GM10266 (cell line): ENCODE data around the gene ADK.
"Not testable (repeated sequence)": the region's sequence is repeated elsewhere in the genome, so short reads cannot be mapped to it uniquely, and the experiment has no call there.

Source experiments
- DNase-seq: peaks from one replicate; pipeline ENCODE4 v3.0.0; 2012; ENCODE audit errors: extremely low spot score
- TF ChIP-seq, protein P1 (sequence below): IDR thresholded peaks from 2 replicates; pipeline ENCODE4 v1.5.1; 2012; ENCODE audit warnings: mild to moderate bottlenecking, low read depth; ENCODE audit not compliant: control insufficient read depth, insufficient read depth; ENCODE audit errors: missing control alignments

ADK gene

DNA sequence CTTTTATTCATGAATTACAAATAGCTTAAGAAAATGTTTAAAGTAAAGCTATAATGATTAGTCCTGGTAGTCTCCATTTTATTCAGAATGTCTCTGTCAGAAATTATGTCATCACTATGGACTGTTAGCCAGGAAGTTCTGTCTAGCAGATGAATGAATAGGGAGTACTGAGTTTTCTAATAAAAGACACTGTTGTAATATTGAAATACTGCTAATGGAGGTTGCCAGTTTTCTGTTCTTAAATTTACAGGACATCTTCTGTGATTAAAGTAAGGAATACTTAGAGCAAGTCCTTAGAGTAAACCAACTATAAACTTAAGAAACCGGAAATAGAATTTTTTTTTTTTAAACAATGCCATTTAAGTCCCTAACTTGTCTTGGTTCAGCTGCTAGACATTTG, 309.8 kb downstream of the ADK start:
- TF ChIP-seq, protein P1, sequence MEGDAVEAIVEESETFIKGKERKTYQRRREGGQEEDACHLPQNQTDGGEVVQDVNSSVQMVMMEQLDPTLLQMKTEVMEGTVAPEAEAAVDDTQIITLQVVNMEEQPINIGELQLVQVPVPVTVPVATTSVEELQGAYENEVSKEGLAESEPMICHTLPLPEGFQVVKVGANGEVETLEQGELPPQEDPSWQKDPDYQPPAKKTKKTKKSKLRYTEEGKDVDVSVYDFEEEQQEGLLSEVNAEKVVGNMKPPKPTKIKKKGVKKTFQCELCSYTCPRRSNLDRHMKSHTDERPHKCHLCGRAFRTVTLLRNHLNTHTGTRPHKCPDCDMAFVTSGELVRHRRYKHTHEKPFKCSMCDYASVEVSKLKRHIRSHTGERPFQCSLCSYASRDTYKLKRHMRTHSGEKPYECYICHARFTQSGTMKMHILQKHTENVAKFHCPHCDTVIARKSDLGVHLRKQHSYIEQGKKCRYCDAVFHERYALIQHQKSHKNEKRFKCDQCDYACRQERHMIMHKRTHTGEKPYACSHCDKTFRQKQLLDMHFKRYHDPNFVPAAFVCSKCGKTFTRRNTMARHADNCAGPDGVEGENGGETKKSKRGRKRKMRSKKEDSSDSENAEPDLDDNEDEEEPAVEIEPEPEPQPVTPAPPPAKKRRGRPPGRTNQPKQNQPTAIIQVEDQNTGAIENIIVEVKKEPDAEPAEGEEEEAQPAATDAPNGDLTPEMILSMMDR, result no peak
- DNase-seq, result no peak

DNA sequence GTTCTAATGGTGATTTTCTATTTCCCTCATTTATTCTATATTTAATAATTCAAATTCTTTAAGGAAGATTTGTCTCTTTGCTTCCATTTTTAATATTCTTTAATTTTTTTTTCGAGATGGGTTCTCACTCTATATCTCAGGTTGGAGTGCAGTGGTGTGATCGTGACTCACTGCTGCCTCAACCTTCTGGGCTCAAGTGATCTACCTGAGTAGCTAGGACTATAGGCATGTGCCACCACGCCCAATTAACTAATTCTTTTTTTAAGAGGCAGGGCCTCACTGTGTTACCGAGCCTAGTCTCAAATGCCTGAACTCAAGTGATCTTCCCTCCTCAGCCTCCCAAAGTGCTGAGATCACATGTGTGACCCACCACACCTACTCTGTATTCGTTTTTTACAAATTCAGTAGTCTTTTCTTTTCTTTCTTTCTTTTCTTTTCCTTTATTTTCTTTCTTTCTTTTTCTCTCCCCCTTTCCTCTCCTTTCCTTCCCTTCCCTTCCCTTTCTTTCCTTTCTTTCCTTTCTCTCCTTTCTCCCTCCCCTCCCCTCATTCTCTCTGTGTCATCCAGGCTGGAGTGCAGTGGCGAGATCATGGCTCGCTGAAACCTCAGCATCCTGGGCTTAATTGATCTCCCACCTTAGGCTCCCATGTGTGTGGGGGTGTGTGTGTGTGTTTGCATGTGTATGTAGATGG, 323.1 kb downstream of the ADK start:
- TF ChIP-seq, protein P1, result no peak
- no peak for DNase-seq

DNA sequence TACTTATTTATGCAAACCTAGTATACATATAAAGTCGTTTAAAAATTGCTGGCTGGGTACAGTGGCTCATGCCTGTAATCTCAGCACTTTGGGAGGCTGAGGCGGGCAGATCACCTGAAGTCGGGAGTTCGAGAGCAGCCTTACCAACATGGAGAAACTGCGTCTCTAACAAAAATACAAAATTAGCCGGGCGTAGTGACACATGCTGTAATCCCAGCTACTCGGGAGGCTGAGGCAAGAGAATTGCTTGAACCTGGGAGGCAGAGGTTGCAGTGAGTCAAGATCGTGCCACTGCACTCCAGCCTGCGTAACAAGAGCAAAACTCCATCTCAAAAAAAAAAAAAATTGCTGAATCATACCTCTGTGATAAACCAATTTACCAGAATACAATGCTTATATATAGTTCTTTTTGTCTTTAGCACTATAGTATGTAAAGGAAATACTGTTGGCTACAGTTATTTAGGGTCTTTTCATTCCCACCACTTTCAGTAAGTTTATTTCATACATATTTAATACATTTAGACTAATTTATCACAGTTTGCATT, 325.2 kb downstream of the ADK start:
- DNase-seq, result not testable (repeated sequence)

DNA sequence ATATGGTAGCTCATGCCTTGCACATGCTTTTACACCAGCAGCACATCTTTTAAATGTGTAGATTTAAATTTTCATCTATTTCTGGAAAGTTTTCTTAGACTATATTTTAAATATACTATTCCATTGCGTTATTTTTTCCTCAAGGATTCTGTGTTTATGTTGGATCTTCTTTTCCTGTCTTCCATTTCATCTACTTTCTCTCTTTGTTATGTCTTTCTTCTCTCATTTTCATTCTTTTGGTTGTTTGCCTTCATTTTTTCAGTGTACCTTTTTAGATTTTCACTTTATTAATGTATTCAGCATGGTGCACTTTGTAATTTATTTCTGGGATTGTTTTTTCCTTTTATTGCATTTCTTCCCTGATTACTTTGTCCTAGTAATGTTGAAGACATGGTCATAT, 329.8 kb downstream of the ADK start:
- TF ChIP-seq, protein P1, result no peak
- no peak for DNase-seq

DNA sequence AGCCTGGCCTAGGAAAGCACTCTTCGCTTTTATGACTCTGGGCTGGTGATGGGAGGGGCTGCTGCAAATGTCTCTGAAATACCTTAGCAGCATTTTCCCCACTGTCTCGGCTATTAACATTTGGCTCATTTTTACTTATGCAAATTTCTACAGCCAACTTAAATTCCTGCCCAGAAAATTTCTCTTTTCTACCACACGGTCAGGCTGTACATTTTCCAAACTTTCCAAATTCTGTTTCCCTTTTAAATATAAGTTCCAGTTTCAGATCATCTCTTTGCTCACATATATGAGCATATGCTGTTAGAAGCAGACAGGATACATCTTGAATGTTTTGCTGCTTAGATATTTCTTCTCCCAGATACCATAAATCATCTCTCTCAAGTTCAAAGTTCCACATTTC, 332.3 kb downstream of the ADK start:
- TF ChIP-seq, protein P1, result no peak
- DNase-seq, result no peak

DNA sequence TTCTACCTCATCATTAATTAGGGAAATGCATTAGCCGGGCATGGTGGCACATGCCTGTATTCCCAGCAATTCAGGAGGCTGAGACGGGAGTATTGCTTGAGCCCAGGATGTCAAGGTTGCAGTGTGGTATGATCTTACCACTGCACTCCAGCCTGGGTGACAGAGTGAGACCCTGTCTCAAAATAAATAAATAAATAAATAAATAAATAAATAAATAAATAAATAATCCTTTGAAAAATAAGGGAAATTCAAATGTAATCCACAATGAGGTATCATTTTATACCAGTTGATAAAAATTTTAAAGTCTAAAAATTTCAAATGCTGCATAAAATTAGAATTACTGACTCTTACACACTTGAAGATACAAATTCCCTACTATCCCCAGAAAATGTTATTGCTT, 334.3 kb downstream of the ADK start:
- no peak for DNase-seq
- TF ChIP-seq, protein P1, result no peak

DNA sequence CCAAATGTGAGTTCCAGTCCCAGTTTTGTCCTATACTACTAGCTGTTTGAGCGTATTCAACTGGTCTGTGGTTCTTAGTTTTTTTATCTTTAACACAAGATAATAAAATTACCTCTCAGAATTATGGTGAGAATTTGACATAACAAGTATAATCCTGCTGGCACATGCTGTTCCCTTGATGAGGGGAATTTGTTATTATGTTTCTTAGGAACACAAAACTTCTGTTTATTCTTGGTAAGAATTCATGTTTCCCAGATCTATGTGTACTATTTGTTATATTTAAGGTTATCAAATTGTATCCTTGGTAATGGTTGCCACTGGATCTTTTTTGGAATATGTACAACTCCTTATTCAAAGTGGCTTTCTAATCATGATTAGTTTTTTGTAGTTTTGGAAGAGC, 335.6 kb downstream of the ADK start:
- TF ChIP-seq, protein P1, result no peak
- DNase-seq, result no peak
